ENCODE measurements around the gene ANO9.

DNA sequence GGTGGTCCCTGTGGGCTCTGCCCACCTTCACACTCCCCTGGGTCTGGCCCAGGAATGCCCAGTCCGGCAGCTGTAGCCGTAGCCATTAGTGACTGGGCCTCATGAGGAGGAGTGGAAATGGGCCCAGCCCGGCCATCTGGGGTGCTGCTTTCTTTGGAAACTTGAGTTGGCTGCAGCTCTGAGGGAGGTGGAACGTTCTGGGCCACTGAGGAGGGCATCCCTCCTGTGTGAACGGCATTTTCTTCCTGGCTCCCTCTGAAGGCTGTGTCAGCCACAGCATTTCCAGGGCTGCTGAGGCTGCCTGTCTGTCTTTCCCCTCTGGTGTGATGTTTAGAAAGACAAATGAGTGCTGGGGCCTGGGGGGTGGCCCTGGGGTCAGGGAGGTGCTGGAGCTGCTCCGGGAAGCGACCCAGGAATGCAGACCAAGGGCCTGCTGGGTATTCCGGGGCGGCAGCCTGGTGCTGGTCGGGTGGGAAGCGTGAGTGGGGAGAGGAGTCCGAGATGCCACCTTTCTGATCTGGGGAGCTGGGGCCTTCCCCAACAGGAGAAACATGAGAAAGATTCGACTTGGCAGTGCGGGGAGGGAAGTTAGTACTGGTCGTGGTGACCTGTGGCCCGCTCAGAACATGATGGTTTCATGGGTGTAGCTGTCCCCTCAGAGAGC lies 35.4 kb upstream of the ANO9 start:
- TF ChIP-seq CTCF (IDR thresholded peaks at IDR 0.05), result no peak
- TF ChIP-seq POLR2AphosphoS5 (IDR thresholded peaks at IDR 0.05), result no peak

Measured in breast epithelium (tissue), 3 donors.